ENCODE results near the gene AKAP5. TPM values are rescaled to one million over a fixed set of nuclear protein-coding genes. Genes with fewer than 3 reads are reported as not detected.

AKAP5 gene
- total RNA-seq, 2 donors from 2014 or later, result 8.1 to 18.1 TPM

- H3K27ac ChIP-seq, result no peak overlapping the region
- peaks cover 5% of the 10 kb centered on the region for H3K36me3 ChIP-seq
- DNase-seq, result no peak
- intact Hi-C loops (cut with DNase I), result no loop called here
- H3K9me3 ChIP-seq, result no peaks in the 10 kb centered on the region
- H3K9ac ChIP-seq (ENCODE audit: low read depth in 2 of 2, low read length in 2 of 2), result no peak overlapping the region
- H3K4me3 ChIP-seq, result no peak overlapping the region
- TF ChIP-seq CTCF (IDR thresholded peaks at IDR 0.05), result no peak
- H3K4me1 ChIP-seq, result no peaks in the 10 kb centered on the region
- no peaks in the 10 kb centered on the region for H3K27me3 ChIP-seq
Measured at GRCh38 chr14:64520699-64521098, 55.4 kb downstream of the AKAP5 start.

GRCh38 chr14:64522591-64523355 lies 57.5 kb downstream of the AKAP5 start:
- no peaks in the 10 kb centered on the region for H3K4me1 ChIP-seq
- no peak overlapping the region for H3K9ac ChIP-seq (ENCODE audit: low read depth in 2 of 2, low read length in 2 of 2)
- H3K9me3 ChIP-seq, result no peaks in the 10 kb centered on the region
- H3K27me3 ChIP-seq, result no peaks in the 10 kb centered on the region
- intact Hi-C loops (cut with DNase I), result no loop called here
- DNase-seq, result no peak
- H3K36me3 ChIP-seq, result peaks cover 5% of the 10 kb centered on the region
- no peak for TF ChIP-seq CTCF (IDR thresholded peaks at IDR 0.05)
- H3K27ac ChIP-seq, result no peak overlapping the region
- no peak overlapping the region for H3K4me3 ChIP-seq

Other genes with a start within 250 kb of the AKAP5 start
- under 1 TPM; 0.42 to 0.85 TPM for gene ESR2, start 171.1 kb upstream of the AKAP5 start, total RNA-seq
- 100 to 1,000 TPM in 1 of 2 donors, 10 to 100 TPM in 1; 38.1 to 123 TPM for gene MTHFD1, start 77.1 kb upstream of the AKAP5 start, total RNA-seq
- gene ZBTB25, start 38.3 kb downstream of the AKAP5 start, total RNA-seq, result 1 to 10 TPM; 5.6 to 6.1 TPM
- gene ZBTB1, start 39.3 kb downstream of the AKAP5 start, total RNA-seq, result 10 to 100 TPM; 26.2 to 32.7 TPM
- 10 to 100 TPM; 21.6 to 66.1 TPM for gene HSPA2, start 75.2 kb downstream of the AKAP5 start, total RNA-seq
- 1 to 10 TPM; 2.2 to 5.0 TPM for gene PPP1R36, start 84.5 kb downstream of the AKAP5 start, total RNA-seq
- gene PLEKHG3, start 238.9 kb downstream of the AKAP5 start, total RNA-seq, result 100 to 1,000 TPM in 1 of 2 donors, 10 to 100 TPM in 1; 78.8 to 106 TPM

Data from colonic mucosa (tissue), 4 donors.